ENCODE measurements around the gene MAMDC4.

Gene MAMDC4

GRCh38 chr9:136806631-136807201 lies 45.4 kb upstream of the MAMDC4 start:
- H3K9me2 ChIP-seq (replicated peaks; ENCODE audit: low read depth, low read length) = no peaks in the 10 kb centered on the region
- H3K4me2 ChIP-seq (ENCODE audit: low read depth, low read length, poor library complexity, severe bottlenecking) = peak overlapping the region; percentile 99
- TF ChIP-seq CTCF (conservative IDR thresholded peaks at IDR 0.05; ENCODE audit: low read length) (no peak), EZH2phosphoT487 (IDR thresholded peaks at IDR 0.05; ENCODE audit: borderline replicate concordance) (no peak)
- no peaks in the 10 kb centered on the region for H3K36me3 ChIP-seq (ENCODE audit: insufficient read depth, low read length)
- no peaks in the 10 kb centered on the region for H3K9me3 ChIP-seq (ENCODE audit: insufficient read depth, low read depth, low read length)
- peaks cover 40% of the 10 kb centered on the region for H3K4me1 ChIP-seq (ENCODE audit: insufficient read depth, low read length, poor library complexity, severe bottlenecking)
- no peak overlapping the region for H2AFZ ChIP-seq (ENCODE audit: low read length)
- no peaks in the 10 kb centered on the region for H3K27me3 ChIP-seq (ENCODE audit: insufficient read depth, low read length, poor library complexity, severe bottlenecking)
- H3K79me2 ChIP-seq (ENCODE audit: insufficient read depth, low read length) = peaks cover 57% of the 10 kb centered on the region
- H3K4me3 ChIP-seq (ENCODE audit: low read length, poor library complexity, severe bottlenecking) = peak overlapping the region; percentile 84
- H3K9ac ChIP-seq (ENCODE audit: low read depth, low read length, poor library complexity, severe bottlenecking) = peak overlapping the region; percentile 91
- peaks cover 39% of the 10 kb centered on the region for H4K20me1 ChIP-seq (ENCODE audit: insufficient read depth, low read length, poor library complexity, severe bottlenecking)
- H3F3A ChIP-seq (ENCODE audit: low read depth) = no peaks in the 10 kb centered on the region

- H3K9me3 ChIP-seq (ENCODE audit: insufficient read depth, low read depth, low read length) = no peaks in the 10 kb centered on the region
- no peaks in the 10 kb centered on the region for H3K9me2 ChIP-seq (replicated peaks; ENCODE audit: low read depth, low read length)
- H3K9ac ChIP-seq (ENCODE audit: low read depth, low read length, poor library complexity, severe bottlenecking) = peak within 1 kb of the TSS; percentile 91
- peak within 1 kb of the TSS; percentile 84 for H3K4me3 ChIP-seq (ENCODE audit: low read length, poor library complexity, severe bottlenecking)
- no peaks in the 10 kb centered on the region for H3K27me3 ChIP-seq (ENCODE audit: insufficient read depth, low read length, poor library complexity, severe bottlenecking)
- no peaks in the 10 kb centered on the region for H3F3A ChIP-seq (ENCODE audit: low read depth)
- peak within 1 kb of the TSS; percentile 91 for H2AFZ ChIP-seq (ENCODE audit: low read length)
- peak within 1 kb of the TSS; percentile 99 for H3K4me2 ChIP-seq (ENCODE audit: low read depth, low read length, poor library complexity, severe bottlenecking)
- peaks cover 41% of the 10 kb centered on the region for H4K20me1 ChIP-seq (ENCODE audit: insufficient read depth, low read length, poor library complexity, severe bottlenecking)
- TF ChIP-seq EZH2phosphoT487 (IDR thresholded peaks at IDR 0.05; ENCODE audit: borderline replicate concordance) (no peak), CTCF (conservative IDR thresholded peaks at IDR 0.05; ENCODE audit: low read length) (no peak)
- peaks cover 46% of the 10 kb centered on the region for H3K4me1 ChIP-seq (ENCODE audit: insufficient read depth, low read length, poor library complexity, severe bottlenecking)
- peaks cover 62% of the 10 kb centered on the region for H3K79me2 ChIP-seq (ENCODE audit: insufficient read depth, low read length)
- H3K36me3 ChIP-seq (ENCODE audit: insufficient read depth, low read length) = no peaks in the 10 kb centered on the region
These were observed 44.7 kb upstream of the MAMDC4 start, which contains the start of gene RABL6 for GRCh38 chr9:136807281-136808074. RABL6 (plus strand) TSS chr9:136807948; CDS start chr9:136808197, 249 bp downstream.

- Histone ChIP-seq H3K9me3 (ENCODE audit: insufficient read depth, low read depth, low read length) (no peaks in the 10 kb centered on the region), H3K4me3 (ENCODE audit: low read length, poor library complexity, severe bottlenecking) (peak overlapping the region; percentile 84), H3K4me1 (ENCODE audit: insufficient read depth, low read length, poor library complexity, severe bottlenecking) (peaks cover 53% of the 10 kb centered on the region), H3K9ac (ENCODE audit: low read depth, low read length, poor library complexity, severe bottlenecking) (peak overlapping the region; percentile 70), H2AFZ (ENCODE audit: low read length) (peak overlapping the region; percentile 86), H4K20me1 (ENCODE audit: insufficient read depth, low read length, poor library complexity, severe bottlenecking) (peaks cover 41% of the 10 kb centered on the region), H3K79me2 (ENCODE audit: insufficient read depth, low read length) (peaks cover 66% of the 10 kb centered on the region), H3K4me2 (ENCODE audit: low read depth, low read length, poor library complexity, severe bottlenecking) (peak overlapping the region; percentile 91), H3K36me3 (ENCODE audit: insufficient read depth, low read length) (no peaks in the 10 kb centered on the region), H3K27me3 (ENCODE audit: insufficient read depth, low read length, poor library complexity, severe bottlenecking) (no peaks in the 10 kb centered on the region), H3F3A (ENCODE audit: low read depth) (no peaks in the 10 kb centered on the region), H3K9me2 (replicated peaks; ENCODE audit: low read depth, low read length) (no peaks in the 10 kb centered on the region)
- TF ChIP-seq EZH2phosphoT487 (IDR thresholded peaks at IDR 0.05; ENCODE audit: borderline replicate concordance) = no peak
- no peak; the same call in 1 of the 2 replicates for TF ChIP-seq CTCF (conservative IDR thresholded peaks at IDR 0.05; ENCODE audit: low read length)
These were observed 43.9 kb upstream of the MAMDC4 start for GRCh38 chr9:136808075-136808805.
